ENCODE data around the gene PSME3.
"Not testable (repeated sequence)": the region's sequence is repeated elsewhere in the genome, so short reads cannot be mapped to it uniquely, and the experiment has no call there.

PSME3 gene

GRCh38 chr17:42873315-42873714, 40.1 kb downstream of the PSME3 start:
- Mint-ChIP-seq H3K36me3 (ENCODE audit: low read depth) (no peaks in the 10 kb centered on the region), H3K27me3 (peaks cover 44% of the 10 kb centered on the region), H3K4me3 (no peak overlapping the region), H3K27ac (no peak overlapping the region), H3K4me1 (ENCODE audit: low read depth) (no peaks in the 10 kb centered on the region), H3K9me3 (no peaks in the 10 kb centered on the region)
- no peak for DNase-seq

GRCh38 chr17:42873932-42874695, 40.9 kb downstream of the PSME3 start:
- H3K36me3 Mint-ChIP-seq (ENCODE audit: low read depth); DNase-seq: not testable (repeated sequence)

GRCh38 chr17:42877037-42877436, 43.8 kb downstream of the PSME3 start:
- H3K9me3 Mint-ChIP-seq, result no peaks in the 10 kb centered on the region
- H3K4me3 Mint-ChIP-seq, result no peak overlapping the region
- H3K27ac Mint-ChIP-seq, result no peak overlapping the region

More at GRCh38 chr17:42873932-42874695, 40.9 kb downstream of the PSME3 start:
- not testable (repeated sequence) for H3K4me3 Mint-ChIP-seq; H3K4me1 Mint-ChIP-seq (ENCODE audit: low read depth); H3K9me3 Mint-ChIP-seq; H3K27ac Mint-ChIP-seq
- H3K27me3 Mint-ChIP-seq, result peaks cover 45% of the 10 kb centered on the region

GRCh38 chr17:42878123-42878880, 45.1 kb downstream of the PSME3 start:
- no peaks in the 10 kb centered on the region for H3K4me1 Mint-ChIP-seq (ENCODE audit: low read depth)

More at GRCh38 chr17:42877037-42877436, 43.8 kb downstream of the PSME3 start:
- no peaks in the 10 kb centered on the region for H3K4me1 Mint-ChIP-seq (ENCODE audit: low read depth)
- no peaks in the 10 kb centered on the region for H3K36me3 Mint-ChIP-seq (ENCODE audit: low read depth)
- peaks cover 49% of the 10 kb centered on the region for H3K27me3 Mint-ChIP-seq
- DNase-seq, result no peak

GRCh38 chr17:42878924-42879595, 45.9 kb downstream of the PSME3 start:
- Mint-ChIP-seq H3K4me1 (ENCODE audit: low read depth) (no peaks in the 10 kb centered on the region), H3K27me3 (peaks cover 53% of the 10 kb centered on the region), H3K4me3 (no peak overlapping the region), H3K27ac (no peak overlapping the region), H3K36me3 (ENCODE audit: low read depth) (no peaks in the 10 kb centered on the region), H3K9me3 (no peaks in the 10 kb centered on the region)
- no peak for DNase-seq

More at GRCh38 chr17:42878123-42878880, 45.1 kb downstream of the PSME3 start:
- no peak for DNase-seq
- H3K4me3 Mint-ChIP-seq, result no peak overlapping the region
- H3K27me3 Mint-ChIP-seq, result peaks cover 48% of the 10 kb centered on the region
- H3K27ac Mint-ChIP-seq, result no peak overlapping the region
- no peaks in the 10 kb centered on the region for H3K9me3 Mint-ChIP-seq
- H3K36me3 Mint-ChIP-seq (ENCODE audit: low read depth), result no peaks in the 10 kb centered on the region

- no peak overlapping the region for H3K4me3 Mint-ChIP-seq
- H3K36me3 Mint-ChIP-seq (ENCODE audit: low read depth), result no peaks in the 10 kb centered on the region
- no peak overlapping the region for H3K27ac Mint-ChIP-seq
Measured at GRCh38 chr17:42879596-42879985, 46.4 kb downstream of the PSME3 start.

GRCh38 chr17:42880776-42881310, 47.6 kb downstream of the PSME3 start:
- Mint-ChIP-seq H3K9me3 (no peaks in the 10 kb centered on the region), H3K36me3 (ENCODE audit: low read depth) (no peaks in the 10 kb centered on the region), H3K27ac (no peak overlapping the region), H3K4me1 (ENCODE audit: low read depth) (no peaks in the 10 kb centered on the region), H3K4me3 (no peak overlapping the region), H3K27me3 (peaks cover 59% of the 10 kb centered on the region)
- no peak for DNase-seq

More at GRCh38 chr17:42879596-42879985, 46.4 kb downstream of the PSME3 start:
- no peak for DNase-seq
- no peaks in the 10 kb centered on the region for H3K9me3 Mint-ChIP-seq
- peaks cover 57% of the 10 kb centered on the region for H3K27me3 Mint-ChIP-seq
- H3K4me1 Mint-ChIP-seq (ENCODE audit: low read depth), result no peaks in the 10 kb centered on the region

- H3K27ac Mint-ChIP-seq; DNase-seq; H3K9me3 Mint-ChIP-seq; H3K4me3 Mint-ChIP-seq; H3K36me3 Mint-ChIP-seq (ENCODE audit: low read depth); H3K4me1 Mint-ChIP-seq (ENCODE audit: low read depth): not testable (repeated sequence)
- H3K27me3 Mint-ChIP-seq, result peaks cover 63% of the 10 kb centered on the region
Measured at GRCh38 chr17:42881706-42882105, 48.5 kb downstream of the PSME3 start.

GRCh38 chr17:42882166-42882565, 49.0 kb downstream of the PSME3 start:
- no peak for DNase-seq
- H3K36me3 Mint-ChIP-seq (ENCODE audit: low read depth), result no peaks in the 10 kb centered on the region
- H3K4me1 Mint-ChIP-seq (ENCODE audit: low read depth), result peaks cover 6% of the 10 kb centered on the region
- no peaks in the 10 kb centered on the region for H3K9me3 Mint-ChIP-seq
- no peak overlapping the region for H3K27ac Mint-ChIP-seq
- no peak overlapping the region for H3K4me3 Mint-ChIP-seq
- peaks cover 61% of the 10 kb centered on the region for H3K27me3 Mint-ChIP-seq

- DNase-seq, result no peak
- no peaks in the 10 kb centered on the region for H3K9me3 Mint-ChIP-seq
Measured at GRCh38 chr17:42883802-42884558, 50.8 kb downstream of the PSME3 start.

GRCh38 chr17:42885806-42886205, 52.6 kb downstream of the PSME3 start:
- H3K27me3 Mint-ChIP-seq, result peaks cover 38% of the 10 kb centered on the region
- DNase-seq; H3K36me3 Mint-ChIP-seq (ENCODE audit: low read depth); H3K27ac Mint-ChIP-seq; H3K4me3 Mint-ChIP-seq; H3K9me3 Mint-ChIP-seq; H3K4me1 Mint-ChIP-seq (ENCODE audit: low read depth): not testable (repeated sequence)

More at GRCh38 chr17:42883802-42884558, 50.8 kb downstream of the PSME3 start:
- no peak overlapping the region for H3K27ac Mint-ChIP-seq
- no peaks in the 10 kb centered on the region for H3K36me3 Mint-ChIP-seq (ENCODE audit: low read depth)
- peaks cover 6% of the 10 kb centered on the region for H3K4me1 Mint-ChIP-seq (ENCODE audit: low read depth)
- H3K4me3 Mint-ChIP-seq, result no peak overlapping the region
- peaks cover 48% of the 10 kb centered on the region for H3K27me3 Mint-ChIP-seq

GRCh38 chr17:42886283-42887176, 53.3 kb downstream of the PSME3 start:
- peaks cover 6% of the 10 kb centered on the region for H3K4me1 Mint-ChIP-seq (ENCODE audit: low read depth)
- H3K27me3 Mint-ChIP-seq, result peaks cover 39% of the 10 kb centered on the region
- H3K4me3 Mint-ChIP-seq, result no peak overlapping the region
- H3K36me3 Mint-ChIP-seq (ENCODE audit: low read depth), result no peaks in the 10 kb centered on the region
- H3K9me3 Mint-ChIP-seq, result no peaks in the 10 kb centered on the region
- no peak for DNase-seq
- H3K27ac Mint-ChIP-seq, result no peak overlapping the region

- no peak for DNase-seq
- H3K4me3 Mint-ChIP-seq, result no peak overlapping the region
- H3K4me1 Mint-ChIP-seq (ENCODE audit: low read depth), result peaks cover 9% of the 10 kb centered on the region
- no peak overlapping the region for H3K27ac Mint-ChIP-seq
- H3K27me3 Mint-ChIP-seq, result peaks cover 38% of the 10 kb centered on the region
- H3K36me3 Mint-ChIP-seq (ENCODE audit: low read depth), result no peaks in the 10 kb centered on the region
- H3K9me3 Mint-ChIP-seq, result no peaks in the 10 kb centered on the region
Measured at GRCh38 chr17:42889809-42890208, 56.6 kb downstream of the PSME3 start.
